A172 (cell line): ENCODE results near the gene CTDSP1. TPM values are rescaled to one million over a fixed set of nuclear protein-coding genes. Genes with fewer than 3 reads are reported as not detected.

Source experiments
- DNase-seq: peaks from one replicate; pipeline ENCODE4 v3.0.0-alpha.2; 2015; ENCODE audit warnings: low spot score
- total RNA-seq: library from RNA; depleted of rRNA; stranded (reverse); fragments of >200 nt; shearing (Covaris generic); gene quantifications from 2 replicates; pipeline ENCODE4 v1.2.3, GENCODE V29; 2014; rRNA removed

Gene CTDSP1, protein sequence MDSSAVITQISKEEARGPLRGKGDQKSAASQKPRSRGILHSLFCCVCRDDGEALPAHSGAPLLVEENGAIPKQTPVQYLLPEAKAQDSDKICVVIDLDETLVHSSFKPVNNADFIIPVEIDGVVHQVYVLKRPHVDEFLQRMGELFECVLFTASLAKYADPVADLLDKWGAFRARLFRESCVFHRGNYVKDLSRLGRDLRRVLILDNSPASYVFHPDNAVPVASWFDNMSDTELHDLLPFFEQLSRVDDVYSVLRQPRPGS
- 44.9 and 65.3 TPM in 2 replicates for total RNA-seq

DNA sequence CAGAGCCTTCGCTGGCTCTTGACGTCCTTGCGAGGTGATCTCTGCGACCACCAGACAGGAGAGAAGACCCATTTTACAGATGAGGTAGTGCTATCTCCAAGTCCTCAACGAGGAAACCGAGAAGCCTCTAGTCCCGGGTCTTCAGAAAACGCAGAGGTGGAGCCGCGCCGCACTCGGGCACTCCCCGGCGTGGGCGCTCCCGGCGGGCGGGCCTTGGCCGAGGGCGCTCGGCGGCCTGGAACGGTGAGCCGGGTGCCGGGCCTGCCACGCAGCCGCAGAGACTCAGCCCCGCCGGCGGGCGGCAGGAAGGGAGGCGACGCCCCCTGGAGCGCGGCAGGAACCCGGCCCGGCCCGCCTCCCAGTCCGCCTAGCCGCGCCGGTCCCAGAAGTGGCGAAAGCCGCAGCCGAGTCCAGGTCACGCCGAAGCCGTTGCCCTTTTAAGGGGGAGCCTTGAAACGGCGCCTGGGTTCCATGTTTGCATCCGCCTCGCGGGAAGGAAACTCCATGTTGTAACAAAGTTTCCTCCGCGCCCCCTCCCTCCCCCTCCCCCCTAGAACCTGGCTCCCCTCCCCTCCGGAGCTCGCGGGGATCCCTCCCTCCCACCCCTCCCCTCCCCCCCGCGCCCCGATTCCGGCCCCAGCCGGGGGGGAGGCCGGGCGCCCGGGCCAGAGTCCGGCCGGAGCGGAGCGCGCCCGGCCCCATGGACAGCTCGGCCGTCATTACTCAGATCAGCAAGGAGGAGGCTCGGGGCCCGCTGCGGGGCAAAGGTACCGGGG is at the start of gene CTDSP1:
TSS of gene CTDSP1 (plus strand) at position 478 of the 776 bp plus-strand sequence. CDS start at position 701, 223 bp downstream.
- DNase-seq = peak; percentile 91

DNA sequence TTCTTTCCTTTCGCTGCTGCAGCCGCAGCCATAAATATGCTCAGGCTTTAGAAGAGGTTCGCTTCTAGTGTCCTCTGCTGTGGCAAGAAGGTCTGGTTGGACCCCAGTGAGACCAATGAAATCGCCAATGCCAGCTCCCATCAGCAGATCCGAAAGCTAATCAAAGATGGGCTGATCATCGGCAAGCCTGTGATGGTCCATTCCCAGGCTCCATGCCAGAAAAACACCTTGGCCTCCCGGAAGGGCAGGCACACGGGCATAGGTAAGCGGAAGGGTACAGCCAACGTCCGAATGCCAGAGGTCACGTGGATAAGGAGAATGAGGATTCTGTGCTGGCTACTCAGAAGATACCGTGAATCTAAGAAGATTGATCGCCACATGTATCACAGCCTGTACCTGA is 45.6 kb upstream of the CTDSP1 start:
- DNase-seq = no peak

- no peak for DNase-seq
Observed at GRCh38 chr2:218354850-218355443, 44.7 kb upstream of the CTDSP1 start.

DNA sequence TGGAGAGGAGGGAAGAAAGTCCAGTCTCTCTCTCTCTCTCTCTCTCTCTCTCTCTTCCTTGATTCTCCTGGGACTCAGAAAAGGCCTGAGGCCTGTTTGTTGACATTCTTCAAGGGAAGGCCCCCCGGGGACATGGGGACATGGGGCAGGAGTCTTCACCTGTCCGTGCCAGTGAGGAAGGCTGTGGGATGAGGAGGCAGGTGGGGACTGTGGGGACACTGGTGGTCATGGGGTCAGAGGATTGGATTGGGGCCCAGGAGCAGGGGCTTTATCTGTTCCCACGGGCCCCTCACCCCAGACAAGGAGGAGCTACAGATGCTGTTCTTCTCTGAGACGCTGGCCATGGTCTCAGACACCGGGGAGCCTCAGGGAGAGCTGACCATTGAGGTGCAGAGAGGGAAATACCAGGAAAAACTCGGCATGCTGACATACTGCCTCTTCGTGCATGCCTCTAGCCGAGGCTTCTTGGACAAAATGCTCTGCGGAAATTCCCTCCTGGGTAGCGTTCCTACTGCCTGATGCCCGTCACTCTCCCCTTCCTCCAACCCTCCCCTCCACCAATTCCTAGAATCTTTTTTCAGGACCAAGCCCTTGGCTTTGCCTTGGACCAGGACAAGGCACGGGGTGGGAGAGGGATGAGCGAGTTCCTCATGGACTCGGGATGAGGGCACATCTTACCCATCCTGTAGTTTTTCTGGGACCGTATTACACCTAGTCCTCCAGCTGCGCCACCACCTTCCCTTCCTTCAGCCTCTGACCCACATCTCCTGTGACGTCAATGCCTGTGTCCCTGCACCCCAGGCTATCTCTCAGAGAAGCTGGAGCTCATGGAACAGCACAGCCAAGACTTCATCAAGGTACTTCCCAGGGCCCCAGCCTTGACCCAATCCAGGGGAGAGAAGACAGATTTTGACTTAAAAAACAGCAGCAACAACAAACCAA is 42.2 kb upstream of the CTDSP1 start:
- no peak for DNase-seq

DNA sequence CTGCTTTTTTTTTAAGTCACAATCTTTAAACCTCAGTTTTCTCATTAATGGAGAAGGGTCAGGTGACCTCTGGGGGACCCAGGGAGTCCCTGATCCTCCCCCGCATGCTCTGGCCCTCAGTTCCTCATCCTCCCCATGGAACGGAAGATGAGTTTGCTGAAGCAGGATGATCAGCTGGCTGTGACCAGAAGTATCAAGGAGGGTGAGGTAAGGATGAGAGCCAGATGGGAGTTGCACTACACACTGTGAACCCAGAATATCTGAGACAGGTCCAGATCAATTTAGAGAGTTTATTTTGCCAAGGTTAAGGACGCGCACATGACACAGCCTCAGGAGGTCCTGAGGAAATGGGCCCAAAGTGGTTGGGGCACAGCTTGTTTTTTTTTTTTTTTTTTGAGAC is 39.2 kb upstream of the CTDSP1 start:
- no peak for DNase-seq

GRCh38 chr2:218362606-218363005 is 37.1 kb upstream of the CTDSP1 start:
- no peak for DNase-seq

GRCh38 chr2:218363736-218364135 is 35.9 kb upstream of the CTDSP1 start:
- DNase-seq = no peak

DNA sequence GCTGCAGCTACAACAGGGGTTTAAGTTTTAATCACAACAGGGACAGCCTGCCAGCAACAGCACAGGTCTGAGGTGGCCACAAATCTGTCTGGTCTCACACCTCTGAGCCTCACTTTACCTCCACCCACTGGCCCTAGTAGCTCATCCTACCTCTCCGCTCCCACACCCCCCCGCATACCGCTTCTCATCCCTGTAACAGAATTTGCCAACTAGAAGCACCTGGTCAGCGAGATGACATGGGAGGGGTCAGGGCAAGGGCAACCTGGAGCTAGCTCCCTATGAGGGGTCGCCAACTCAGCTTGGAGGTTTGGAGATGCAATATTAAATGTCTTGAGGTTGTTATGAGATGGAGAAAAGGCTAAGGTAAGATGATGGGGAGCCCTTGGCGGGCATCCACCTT is 35.5 kb upstream of the CTDSP1 start:
- no peak for DNase-seq

DNA sequence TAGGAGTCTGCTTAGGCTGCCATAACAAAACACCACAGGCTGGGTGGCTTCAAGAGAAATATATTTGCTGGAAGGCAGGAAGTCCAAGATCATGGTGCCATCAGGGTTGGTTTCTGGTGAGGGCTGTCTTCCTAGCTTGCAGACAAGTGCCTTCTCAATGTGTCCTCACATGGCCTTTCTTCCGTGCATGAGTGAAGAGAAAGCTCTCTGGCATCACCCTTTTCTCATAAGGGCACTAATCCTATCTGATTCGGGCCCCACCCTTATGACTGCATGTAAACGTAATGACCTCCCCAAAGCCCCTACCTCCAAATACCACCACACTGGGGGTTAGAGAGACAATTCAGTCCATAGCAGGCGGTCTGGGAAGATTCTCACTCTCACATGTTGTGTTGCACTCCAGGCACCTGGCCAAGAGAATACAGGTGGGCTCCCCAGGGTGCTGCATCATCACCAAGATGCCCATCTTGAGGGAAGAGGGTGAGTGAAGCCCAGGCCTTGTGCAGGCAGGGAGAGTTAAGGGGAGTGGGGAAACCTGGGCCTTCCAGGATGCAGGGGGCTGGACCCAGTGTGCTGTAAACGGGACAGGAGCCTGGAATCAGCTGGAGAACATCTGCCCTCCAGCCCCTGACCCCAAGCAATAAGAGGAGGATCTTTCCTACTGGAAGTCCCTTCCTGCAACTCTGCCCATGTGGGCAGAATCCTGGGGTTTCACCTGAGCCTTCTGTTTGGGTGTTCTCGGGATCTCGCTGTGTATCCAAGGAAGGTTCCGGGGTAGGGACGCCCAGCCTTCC is 32.9 kb upstream of the CTDSP1 start:
- DNase-seq = no peak

- no peak for DNase-seq
Observed at GRCh38 chr2:218367415-218368149, 32.1 kb upstream of the CTDSP1 start.

GRCh38 chr2:218368150-218368528 is 31.5 kb upstream of the CTDSP1 start:
- DNase-seq = no peak

DNA sequence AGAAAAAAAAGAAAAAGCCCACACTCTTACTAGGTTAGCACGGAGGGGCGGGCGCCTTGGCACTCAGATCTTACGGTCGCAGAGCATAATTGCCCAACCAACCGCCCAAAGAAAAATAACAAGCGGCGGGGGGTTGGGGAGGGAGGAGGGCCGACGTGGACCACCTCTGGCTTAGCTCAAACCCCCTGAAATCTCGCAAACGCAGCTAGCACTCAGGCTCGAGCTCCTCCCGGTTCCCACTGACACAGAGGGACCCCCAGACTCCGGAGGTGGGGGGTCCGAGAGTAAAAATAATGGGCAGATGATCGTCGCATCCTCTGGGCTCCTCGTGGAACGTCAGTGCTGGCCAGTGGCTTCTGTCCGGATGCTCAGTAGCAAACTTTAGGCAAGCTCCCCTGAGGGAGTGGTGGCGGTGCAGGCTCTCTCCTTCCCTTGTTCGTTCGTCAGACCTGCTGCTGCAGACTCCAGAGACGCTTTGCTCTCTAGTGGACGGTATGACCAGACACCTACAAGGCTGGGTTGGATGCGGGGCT is 31.0 kb upstream of the CTDSP1 start:
- no peak for DNase-seq

DNA sequence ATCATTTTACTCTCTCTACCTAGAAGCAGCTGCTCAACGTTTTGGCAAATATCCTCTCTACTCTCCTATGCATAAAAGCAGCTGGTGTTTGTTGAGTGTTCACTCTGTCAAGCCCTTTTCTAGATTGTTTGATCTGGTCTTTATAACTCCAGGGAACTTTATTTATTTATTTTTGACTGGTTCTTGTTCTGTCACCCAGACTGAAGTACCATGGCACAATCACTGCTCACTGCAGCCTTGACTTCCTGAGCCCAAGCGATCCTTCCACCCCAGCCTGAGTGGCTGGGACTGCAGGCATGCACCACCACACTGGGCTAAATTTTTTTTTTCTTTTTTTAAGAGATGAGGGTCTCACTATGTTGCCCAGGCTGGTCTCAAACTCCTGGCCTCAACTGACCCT is 30.3 kb upstream of the CTDSP1 start:
- no peak for DNase-seq

DNA sequence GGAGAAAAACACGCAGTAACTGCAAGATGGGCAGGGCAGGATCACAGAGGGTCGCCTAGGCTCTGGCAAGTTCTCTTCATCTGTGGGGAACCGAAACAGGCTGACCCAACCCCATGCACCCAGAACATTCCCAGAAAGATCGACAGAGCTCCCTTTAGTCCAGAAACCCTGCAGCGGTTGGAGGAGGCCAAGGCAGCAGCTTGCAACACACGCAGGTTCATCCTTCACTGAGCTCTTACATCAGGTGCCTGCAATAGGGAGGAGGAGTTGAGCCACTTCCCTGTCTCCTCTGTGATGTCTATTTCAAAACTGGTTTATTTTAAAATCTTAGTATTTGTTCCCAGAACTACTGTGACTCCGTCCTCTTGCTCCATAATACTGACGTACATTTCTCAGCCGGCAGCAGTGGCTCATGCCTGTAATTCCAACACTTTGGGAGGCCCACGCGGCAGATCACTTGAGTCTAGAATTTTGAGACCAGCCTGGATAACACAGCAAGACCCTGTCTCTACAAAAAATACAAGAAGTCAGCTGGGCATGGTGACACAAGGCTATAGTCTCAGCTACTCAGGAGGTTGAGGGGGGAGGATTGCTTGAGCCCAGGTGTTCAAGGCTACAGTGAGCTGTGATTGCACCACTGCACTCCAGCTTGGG is 29.1 kb upstream of the CTDSP1 start:
- DNase-seq = no peak

- no peak for DNase-seq
Observed at GRCh38 chr2:218371983-218372350, 27.7 kb upstream of the CTDSP1 start.

GRCh38 chr2:218374795-218375194 is 24.9 kb upstream of the CTDSP1 start:
- no peak for DNase-seq

DNA sequence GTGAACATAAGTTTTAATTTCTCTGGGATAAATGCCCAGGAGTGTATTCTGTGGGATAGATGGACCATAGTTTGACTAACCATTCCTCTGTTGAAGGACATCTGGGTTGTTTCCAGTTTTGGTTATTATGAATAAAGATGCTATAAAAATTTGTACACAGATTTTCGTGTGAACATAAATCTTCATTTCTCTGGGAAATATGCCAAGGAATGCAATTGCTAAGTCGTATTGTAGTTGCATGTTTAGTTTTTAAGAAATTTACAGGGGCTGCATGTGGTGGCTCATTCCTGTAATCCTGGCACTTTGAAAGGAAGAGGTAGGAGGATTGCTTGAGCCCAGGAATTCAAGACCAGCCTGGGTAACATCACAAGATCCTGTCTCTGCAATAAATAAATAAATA is 24.5 kb upstream of the CTDSP1 start:
- peak; percentile 66 for DNase-seq

- no peak for DNase-seq
Observed at GRCh38 chr2:218378053-218378452, 21.6 kb upstream of the CTDSP1 start.

DNA sequence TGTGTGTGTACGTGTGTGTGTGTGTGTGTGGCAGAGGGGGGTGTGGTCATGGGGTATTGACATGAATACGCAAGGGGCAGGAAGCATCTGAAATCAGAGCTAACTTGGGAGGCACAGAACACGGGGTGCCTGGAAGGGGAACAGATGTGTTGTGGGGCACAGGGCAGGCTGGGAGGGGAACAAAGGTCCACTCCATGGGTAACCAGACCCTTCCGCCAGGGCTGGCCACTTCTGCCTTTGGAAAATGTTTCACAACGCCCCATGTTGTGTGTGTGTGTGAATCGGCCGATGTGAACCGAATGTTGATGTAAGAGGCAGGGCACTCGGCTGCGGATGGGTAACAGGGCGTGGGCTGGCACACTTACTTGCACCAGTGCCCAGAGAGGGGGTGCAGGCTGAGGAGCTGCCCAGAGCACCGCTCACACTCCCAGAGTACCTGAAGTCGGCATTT is 17.7 kb upstream of the CTDSP1 start, which contains the start of gene SLC11A1:
TSS of gene SLC11A1 (plus strand) at position 358 of the 451 bp plus-strand sequence. CDS start 96 bp downstream, outside the sequence.
- no peak for DNase-seq
